HEK293T (cell line): Measurements from ENCODE around the gene NPHP4.

ENCODE experiments used
- ARNT ChIP-seq: fragments of 450-650 bp; IDR thresholded peaks from 2 replicates; pipeline ENCODE4 v1.6.1; 2017; ENCODE audit warnings: mild to moderate bottlenecking
- BHLHE40 ChIP-seq: fragments of 450-650 bp; IDR thresholded peaks from 2 replicates; pipeline ENCODE4 v1.6.1; 2016; ENCODE audit warnings: mild to moderate bottlenecking, moderate library complexity, borderline replicate concordance
- ELF4 ChIP-seq: fragments of 450-650 bp; IDR thresholded peaks from 2 replicates; pipeline ENCODE4 v1.6.1; 2017; ENCODE audit warnings: antibody characterized with exemption
- SP1 ChIP-seq: fragments of 450-650 bp; IDR thresholded peaks from 2 replicates; pipeline ENCODE4 v1.6.1; 2017
- SUZ12 ChIP-seq: fragments of 450-650 bp; IDR thresholded peaks from 2 replicates; pipeline ENCODE4 v1.6.1; 2016; ENCODE audit warnings: mild to moderate bottlenecking

GRCh38 chr1:5993556-5994491, 1.6 kb upstream of the NPHP4 start:
- TF ChIP-seq ELF4 (no peak), BHLHE40 (no peak), SP1 (no peak), SUZ12 (no peak), ARNT (no peak)
